ENCODE measurements around the gene BEND7.
"Not testable (repeated sequence)": the region's sequence is repeated elsewhere in the genome, so short reads cannot be mapped to it uniquely, and the experiment has no call there.

Gene BEND7, protein sequence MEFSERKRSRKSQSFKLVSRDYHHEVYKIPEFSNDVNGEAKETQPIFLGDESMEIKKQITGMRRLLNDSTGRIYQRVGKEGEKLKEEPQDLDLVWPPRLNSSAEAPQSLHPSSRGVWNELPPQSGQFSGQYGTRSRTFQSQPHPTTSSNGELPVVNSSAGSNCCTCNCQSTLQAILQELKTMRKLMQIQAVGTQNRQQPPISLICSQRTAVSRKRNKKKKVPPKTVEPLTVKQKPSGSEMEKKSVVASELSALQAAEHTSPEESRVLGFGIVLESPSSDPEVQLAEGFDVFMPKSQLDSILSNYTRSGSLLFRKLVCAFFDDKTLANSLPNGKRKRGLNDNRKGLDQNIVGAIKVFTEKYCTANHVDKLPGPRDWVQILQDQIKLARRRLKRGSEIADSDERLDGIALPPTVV

DNA sequence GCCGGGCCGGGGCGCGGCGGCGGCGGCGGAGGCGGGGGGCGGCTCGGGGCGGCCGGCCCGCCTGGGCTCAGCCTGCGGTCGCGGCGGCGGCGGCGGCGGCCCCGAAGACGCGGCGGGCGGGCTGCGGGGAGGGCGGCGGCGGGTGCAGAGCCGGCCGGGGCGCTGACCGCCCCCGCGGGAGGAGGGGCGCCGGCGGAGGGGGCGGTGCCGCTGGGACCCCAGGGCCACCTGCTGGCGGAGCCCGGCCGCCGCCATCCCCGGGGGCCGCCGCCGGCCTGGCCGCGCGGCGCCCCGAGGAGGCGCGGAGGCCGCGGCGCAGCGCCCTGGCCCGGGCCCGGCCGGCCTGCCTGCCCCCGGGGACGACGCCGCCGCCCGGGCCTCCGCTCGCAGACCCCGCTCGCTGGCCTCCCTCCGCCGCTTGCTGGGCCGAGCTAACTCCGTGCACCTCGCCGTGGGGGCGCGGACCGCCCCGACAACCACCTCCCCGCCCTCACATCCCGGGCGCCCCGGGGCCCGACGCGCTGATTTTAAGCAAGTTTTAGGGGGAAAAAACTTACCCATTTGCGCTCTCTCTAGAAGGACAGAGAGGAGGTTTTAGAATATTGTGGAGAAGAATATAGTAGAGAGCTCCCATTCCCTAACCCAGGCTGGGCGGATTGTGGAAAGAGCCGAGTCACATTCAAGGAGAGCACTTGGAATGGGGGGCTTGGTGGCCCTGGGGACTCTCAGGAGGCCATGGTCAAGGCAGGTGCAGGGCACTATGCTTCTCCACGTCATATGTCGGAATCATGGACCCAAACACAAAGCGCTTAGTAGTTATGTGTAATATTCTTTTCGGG lies at the start of gene BEND7:
Gene BEND7 (minus strand): TSS at position 140 of the 839 bp plus-strand sequence. CDS start 481 bp downstream, outside the sequence.
- no peak for DNase-seq (ENCODE audit: low read depth in 2 of 2)

DNA sequence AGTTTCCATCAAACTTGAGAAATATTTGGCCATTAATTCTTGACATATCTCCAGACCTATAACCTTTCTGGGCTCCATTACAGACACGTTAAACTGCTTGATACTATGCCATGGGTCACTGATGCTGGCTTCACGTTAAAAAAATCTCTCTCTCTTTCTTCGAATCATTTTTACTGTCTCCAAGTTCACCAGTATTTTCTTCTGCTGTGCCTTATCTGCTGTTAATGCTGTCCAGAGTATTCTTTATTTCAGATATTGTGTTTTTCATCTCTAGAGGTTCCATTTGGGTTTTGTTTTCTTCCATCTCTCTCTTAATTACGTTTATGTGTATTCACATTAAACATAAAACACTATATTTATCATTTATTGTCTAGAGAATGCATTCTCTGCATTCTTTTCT lies 45.1 kb upstream of the BEND7 start:
- no peak for DNase-seq (ENCODE audit: low read depth in 2 of 2)

DNA sequence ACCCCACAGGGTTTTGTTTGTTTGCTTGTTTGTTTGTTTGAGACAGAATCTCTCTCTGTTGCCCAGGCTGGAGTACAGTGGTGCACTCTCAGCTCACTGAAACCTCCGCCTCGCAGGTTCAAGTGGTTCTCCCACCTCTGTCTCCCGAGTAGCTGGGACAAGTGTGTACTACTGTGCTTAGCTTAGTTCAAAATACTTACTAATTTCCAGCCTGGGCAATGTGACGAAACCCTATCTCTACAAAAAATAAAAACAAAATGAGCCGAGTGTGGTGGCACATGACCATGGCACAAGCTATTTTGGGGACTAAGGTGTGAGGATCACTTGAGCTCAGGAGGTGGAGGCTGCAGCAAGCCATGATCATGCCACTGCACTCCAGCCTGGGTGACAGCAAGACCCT lies 42.7 kb upstream of the BEND7 start:
- DNase-seq (ENCODE audit: low read depth in 2 of 2): no peak

DNA sequence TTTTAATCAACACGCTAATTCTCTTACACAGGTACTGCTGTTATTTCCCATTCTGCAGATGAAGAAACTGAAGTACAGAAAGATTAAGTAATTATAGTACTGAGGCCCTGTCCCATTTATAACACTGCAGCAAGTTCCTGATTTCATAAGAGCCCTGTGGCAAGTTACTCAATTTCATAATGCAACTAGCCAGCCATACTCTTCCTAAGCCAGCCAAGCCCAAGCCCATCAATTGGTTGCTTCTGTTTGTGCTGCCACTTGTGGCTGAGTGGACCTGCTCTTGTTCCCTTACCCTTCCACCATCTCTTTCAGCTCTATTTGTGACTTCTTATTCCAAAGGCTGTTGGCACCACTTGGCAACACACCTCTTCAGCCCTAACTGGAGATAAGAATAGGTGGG lies 38.2 kb upstream of the BEND7 start:
- DNase-seq (ENCODE audit: low read depth in 2 of 2): no peak

DNA sequence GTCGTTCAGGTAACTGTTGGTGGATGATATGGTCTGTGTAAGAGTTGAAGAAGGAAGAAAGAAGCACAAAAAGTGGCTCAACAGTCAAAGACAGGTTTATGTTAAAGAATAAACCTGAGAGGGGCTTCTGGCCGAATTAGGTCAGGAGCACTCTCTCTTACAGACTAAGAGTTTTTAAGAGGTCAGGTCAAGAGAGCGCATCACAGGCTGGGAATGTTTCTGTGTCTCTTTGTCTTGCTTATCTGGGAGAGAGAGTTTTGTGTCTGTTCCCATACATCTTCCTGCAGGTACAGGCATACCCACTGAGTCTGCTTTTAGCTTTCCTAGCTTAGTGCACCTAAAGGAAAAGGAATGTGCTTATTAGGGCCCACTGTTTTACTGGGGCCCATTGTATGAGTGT lies 35.8 kb upstream of the BEND7 start:
- DNase-seq (ENCODE audit: low read depth in 2 of 2): no peak

DNA sequence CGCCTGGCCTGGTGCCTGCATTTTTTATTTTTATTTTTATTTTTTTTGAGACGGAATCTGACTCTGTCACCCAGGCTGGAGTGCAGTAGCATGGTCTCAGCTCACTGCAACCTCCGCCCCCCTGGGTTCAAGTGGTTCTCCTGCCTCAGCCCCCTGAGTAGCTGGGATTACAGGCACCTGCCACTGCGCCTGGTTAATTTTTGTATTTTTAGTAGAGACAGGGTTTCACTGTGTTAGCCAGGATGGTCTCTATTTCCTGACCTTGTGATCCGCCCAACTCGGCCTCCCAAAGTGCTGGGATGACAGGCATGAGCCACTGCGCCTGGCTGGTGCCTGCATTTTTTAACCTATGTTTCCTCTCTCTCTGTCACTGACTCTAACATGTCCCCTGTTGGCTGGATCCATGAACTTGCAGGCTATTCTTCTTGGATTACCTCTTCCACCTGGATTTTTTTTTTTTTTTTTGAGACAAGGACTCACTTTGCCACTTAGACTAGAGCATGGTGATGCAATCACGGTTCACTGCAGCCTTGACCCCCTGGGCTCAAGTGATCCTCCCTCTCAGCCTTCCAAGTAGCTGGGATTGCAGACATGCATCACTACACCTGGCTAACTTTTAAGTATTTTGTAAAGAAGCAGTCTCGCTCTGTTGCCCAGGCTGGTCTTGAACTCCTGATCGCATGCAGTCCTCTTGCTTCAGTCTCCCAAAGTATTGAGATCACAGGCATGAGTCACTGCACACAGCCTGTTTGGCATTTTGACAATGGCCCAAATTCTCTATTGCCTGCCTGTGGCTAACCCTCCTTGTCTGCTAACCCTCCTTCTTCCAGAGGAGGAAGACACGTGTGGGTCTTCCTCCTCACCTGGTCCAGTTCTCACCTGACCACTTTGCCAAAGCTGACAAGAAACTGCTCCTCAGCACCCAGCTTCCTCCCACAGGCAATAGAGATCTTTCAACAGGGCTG lies 34.9 kb upstream of the BEND7 start:
- no peak for DNase-seq (ENCODE audit: low read depth in 2 of 2)

DNA sequence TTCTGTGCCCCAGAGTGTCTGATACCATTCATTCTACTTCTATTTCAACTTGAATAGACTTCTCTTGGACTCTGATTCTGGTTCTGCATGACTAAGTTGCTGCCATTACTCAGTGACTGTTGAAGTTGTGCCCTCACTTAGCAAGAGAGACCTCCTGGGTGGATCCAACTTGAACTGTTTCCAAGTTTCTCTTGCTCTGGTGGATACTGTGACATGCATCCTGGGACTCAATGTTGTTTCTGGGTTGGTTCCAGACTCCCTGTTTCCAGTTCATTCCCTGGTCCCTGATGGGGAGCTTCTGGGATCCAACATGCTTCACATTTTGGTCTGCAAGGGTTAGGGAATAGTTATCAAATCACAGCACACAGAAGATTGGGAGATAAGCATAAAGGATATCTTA lies 31.8 kb upstream of the BEND7 start:
- no peak for DNase-seq (ENCODE audit: low read depth in 2 of 2)

DNA sequence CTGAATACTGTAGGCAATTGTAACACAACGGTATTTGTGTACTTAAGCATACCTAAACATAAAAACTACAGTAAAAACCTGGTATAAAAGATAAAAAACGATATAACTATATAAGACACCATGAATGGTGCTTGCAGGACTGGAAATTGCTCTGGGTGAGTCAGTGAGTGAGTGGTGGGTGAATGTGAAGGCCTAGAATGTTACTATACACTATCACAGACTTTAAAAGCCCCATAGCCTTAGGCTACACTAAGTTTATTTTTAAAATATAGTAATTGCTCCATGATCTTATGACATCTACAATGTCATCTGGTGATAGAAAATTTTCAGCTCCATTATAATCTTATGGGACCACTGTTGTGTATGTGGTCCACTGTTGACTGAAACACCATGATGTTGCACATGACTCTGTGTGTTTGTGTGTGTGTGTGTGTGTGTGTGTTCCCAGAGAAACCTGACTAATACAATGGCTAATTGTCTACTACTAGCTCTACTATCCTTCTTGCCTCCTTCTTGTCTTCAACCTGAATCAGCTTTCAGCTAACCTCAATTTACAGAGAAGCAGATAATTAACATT lies 30.4 kb upstream of the BEND7 start:
- DNase-seq (ENCODE audit: low read depth in 2 of 2): no peak

DNA sequence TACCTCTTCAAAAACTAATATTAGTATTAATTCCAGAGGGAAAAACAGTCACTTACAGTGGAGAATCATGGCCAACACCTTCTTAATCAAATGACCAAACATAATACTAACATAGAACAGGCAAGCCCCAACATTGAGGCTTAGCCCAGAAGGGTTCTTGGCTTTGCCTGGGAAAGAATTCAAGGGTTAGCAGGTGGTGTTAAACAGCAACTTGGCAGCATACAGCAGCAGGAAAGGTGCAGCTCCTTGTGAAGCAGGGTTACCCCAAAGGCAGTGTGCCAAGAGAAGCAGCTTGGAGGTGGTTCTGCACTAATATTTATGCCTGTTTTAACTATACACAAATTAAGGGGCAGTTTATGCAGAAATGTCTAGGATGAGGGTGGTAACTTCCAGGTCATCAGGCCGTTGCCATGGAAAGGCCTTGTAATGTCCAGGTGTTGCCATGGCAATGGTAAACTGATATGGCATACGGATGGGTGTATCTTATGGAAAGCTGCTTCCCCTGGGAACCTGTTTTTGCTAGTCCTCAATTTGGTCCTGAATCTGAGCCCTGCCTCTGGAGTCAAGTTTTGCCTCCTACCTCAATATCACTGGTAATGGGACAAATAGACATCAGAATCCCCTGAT lies 27.2 kb upstream of the BEND7 start:
- no peak for DNase-seq (ENCODE audit: low read depth in 2 of 2)

DNA sequence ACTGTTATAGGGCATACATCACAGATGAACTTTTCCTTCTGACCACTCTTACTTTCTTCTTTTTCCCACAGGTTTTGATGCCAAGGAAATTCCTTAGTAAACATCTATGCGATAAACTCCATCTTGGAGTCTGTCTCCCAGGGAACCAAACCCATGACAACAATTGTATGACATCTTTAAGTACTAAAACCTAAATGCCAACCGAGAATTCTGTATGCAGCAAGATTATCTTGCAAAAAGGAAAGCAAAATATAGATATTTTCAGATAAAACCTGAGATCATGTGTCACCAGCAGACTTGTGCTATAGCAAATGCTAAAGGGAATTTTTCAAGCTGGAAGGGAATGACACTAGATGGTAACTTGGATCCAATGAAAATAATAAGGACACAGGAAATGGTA lies 22.0 kb upstream of the BEND7 start:
- DNase-seq (ENCODE audit: low read depth in 2 of 2): no peak

DNA sequence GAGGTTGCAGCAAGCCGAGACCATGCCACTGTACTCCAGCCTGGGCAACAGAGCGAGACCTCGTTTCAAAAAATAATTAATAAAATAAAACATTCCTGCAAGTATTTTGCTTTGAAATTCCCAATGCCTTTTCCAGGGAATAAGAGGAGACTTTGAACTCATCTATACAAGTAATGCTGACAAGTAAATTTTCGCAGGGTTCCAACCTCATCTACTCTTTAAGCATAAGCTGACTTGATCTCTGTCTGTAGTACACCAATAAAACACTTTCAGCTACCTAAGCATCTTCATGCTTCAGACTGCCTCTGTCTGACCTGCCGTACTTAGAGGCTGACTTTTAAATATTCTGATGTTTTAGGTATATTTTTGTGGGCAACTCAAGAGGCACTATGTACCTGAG lies 13.7 kb upstream of the BEND7 start:
- DNase-seq (ENCODE audit: low read depth in 2 of 2): no peak

DNA sequence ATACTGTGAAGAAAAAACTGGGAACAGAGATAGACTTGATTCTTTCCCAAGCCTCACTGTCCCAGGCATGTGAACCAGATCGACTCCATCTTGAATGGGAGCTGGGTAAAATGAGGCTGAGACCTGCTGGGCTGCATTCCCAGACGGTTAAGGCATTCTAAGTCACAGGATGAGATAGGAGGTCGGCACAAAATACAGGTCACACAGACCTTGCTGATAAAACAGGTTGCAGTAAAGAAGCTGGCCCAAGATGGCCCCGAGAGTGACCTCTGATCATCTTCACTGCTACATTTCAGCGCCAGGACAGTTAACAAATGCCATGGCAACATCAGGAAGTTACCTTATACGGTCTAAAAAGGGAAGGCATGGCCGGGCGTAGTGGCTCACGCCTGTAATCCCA lies 9.2 kb upstream of the BEND7 start:
- not testable (repeated sequence) for DNase-seq (ENCODE audit: low read depth in 2 of 2)

DNA sequence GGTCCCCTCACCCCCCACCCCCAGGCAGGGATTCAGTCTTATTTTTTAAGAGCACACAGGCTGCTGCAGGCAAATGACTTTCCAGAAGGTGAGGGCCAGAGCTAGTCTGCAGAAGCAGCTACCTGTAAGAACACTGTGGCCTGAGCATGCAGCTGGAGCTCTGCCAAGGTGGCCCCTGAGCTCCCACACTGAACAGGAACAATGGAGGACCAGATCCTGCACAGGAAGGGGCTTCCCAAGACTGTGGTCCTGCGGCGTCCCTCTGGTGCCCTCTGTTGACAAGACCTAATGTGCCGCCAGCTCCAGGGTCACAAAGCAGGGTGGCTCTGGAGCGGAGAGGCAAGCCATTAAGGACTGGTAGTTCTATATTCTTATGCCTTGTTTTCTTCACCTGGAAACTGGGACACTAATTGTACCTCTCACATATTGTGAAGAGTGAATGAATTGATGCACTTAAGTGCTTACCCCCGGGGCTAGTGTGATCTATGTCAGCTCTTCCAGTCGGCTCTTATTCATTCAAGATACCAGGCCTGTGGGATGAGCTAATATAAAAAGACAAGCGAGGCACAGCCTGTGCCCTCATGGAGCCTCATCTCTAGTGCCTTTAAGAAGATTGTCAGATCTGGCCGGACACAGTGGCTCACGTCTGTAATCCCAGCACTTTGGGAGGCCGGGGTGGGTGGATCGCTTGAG lies 8.0 kb upstream of the BEND7 start:
- peak in 1 of 2 experiments; percentile 13 for DNase-seq (ENCODE audit: low read depth in 2 of 2)

DNA sequence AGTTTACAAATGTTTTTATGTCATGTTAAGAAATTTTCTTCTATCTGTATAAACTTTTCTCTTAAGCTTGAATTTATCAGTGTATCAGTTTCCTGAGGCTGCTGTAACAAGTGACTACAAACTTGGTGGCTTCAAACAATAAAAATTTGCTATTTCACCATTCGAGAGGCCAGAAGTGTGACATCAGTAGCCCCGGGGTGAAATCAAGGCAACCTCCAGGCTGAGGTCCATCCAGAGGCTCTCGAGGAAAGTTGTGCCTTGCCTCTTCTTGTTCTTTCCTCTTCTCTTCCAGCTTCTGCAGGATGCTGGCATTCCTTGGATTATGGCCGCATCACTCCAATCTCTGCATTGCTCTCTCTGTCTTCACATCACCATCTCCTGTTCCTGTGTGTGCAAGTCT lies 6.5 kb upstream of the BEND7 start:
- no peak for DNase-seq (ENCODE audit: low read depth in 2 of 2)

DNA sequence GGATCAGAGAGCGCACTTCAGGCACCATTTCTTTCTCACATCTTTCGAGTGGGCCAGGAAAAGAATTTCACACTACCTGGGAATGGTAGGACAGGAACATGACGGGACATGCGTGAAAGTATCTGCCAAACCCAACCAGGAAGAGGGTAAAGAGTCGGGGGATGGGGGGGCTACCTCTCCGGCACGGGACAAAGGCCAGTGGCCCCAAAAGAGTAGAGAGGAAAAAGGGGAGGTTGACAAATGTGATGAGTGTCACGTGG lies 830 bp upstream of the BEND7 start:
- no peak for DNase-seq (ENCODE audit: low read depth in 2 of 2)

DNA sequence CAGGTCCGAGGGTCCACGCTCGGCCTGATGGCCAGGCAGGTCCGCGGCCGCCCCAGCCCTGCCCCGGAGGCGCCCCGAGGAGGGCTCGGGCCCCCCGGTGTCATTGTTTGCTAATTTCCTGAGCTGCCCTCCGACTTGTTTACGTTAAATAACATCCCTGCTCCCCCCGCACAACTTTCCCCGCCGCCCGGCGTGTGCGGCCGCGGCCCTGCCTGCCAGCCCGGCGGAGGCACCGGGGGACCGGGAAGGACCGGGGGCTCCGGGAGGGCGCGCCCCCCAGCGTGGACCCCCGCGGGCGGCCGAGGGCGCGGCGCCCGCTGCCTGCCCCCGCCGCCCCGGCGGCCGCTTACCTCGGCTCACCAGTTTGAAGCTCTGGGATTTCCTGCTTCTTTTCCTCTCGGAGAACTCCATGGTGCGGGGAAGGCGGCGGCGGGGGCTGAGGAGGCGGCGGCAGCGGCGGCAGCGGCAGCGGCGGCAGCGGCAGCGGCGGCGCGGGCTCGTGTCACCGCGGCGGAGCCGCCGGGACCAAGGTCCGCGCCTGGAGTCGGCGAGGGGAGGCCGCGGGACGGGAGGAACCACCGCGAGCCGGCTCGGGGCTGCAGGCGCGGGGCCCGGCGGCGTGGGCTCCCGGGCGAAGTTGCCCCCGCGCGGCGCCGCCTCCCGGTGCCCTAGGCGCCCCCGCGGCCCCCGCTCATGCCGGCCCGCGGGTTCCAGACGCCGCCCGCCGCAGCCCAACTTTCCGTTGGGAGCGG lies 515 bp downstream of the BEND7 start:
- no peak for DNase-seq (ENCODE audit: low read depth in 2 of 2)

DNA sequence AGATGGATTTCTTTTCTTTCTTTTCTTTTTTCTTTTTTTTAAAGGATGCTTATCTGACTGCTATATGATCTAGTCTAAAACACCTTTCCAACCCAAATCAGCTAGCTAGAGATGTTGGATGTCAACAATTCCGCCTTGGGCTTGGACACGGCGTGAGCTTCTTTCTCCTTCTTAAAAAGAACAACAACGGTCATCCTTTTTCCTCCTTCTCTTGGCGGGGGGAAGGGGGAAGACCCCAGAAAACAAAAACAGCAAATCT lies 1.0 kb downstream of the BEND7 start:
- no peak for DNase-seq (ENCODE audit: low read depth in 2 of 2)

DNA sequence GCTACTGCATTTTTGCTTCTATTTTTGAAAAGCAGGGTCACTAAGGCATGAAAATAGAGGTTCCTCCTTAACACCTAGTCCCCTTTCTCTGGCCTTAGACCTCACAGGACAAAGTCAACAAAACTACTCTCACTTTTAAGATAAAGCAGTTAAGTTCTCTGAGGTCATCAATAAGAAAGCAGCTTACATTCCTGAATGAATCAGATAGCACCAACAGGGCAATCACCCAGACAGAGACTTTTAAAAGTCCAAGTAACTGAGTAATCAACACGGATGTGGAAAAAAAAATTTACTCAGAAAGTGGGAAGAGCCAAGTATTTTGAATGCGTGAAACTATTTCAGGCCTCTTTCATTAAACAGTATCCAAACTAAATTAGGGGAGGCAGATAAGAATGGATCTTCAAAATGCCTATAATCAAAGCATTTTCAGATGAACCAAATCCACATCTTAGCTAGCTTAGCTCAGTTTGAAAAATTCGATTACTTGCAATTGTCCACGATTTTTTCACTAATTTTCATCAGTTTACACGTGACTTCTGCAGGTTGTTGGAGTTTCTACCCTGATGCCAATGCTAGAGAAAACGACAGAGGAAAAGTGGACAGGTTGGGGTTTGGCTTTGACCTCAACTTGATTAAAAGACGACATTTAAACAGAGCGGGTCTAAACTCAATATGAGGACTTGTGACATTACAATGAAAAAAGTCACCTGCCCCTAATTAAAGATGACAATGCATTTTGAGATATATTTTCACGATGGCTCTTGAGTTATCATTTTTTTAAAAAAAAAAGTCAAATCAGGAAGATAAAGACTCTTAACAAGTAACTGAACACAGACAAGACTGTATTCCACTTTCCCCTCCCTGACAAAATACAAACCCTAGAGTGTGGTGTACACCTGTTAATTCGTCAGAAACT lies 1.6 kb downstream of the BEND7 start:
- DNase-seq (ENCODE audit: low read depth in 2 of 2): peak in 1 of 2 experiments; percentile 46

DNA sequence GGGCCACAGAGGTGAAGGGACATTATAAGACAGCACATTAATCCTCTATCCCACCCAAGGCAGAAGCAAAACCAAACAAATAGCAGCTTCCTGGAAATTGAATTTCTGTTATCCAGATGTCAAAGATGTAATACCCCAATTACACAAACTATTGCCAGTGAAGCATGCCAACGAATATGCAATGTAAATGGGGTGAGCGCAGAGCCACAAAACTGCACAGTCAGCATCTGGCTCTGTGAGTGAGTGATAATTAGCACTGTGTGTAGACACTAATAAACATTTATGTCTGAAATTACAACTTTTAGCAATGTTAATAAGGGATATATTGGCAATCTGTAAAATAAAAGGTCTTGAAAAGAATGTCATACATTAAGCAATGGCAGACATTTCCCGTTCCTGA lies 3.2 kb downstream of the BEND7 start:
- DNase-seq (ENCODE audit: low read depth in 2 of 2): no peak
